ENCODE results near the gene MGAT4B.
"Not testable (repeated sequence)": the region's sequence is repeated elsewhere in the genome, so short reads cannot be mapped to it uniquely, and the experiment has no call there.

MGAT4B gene

GRCh38 chr5:179806250-179807048 lies at the start of gene MGAT4B:
MGAT4B (minus strand) TSS chr5:179806866; CDS start chr5:179806583, 283 bp downstream.
- DNase-seq, result peak; percentile 74

- no peak for DNase-seq
These were observed 47.7 kb upstream of the MGAT4B start for GRCh38 chr5:179854356-179854755.

GRCh38 chr5:179852993-179853547 lies 46.4 kb upstream of the MGAT4B start:
- no peak for DNase-seq

GRCh38 chr5:179841621-179842020 lies 35.0 kb upstream of the MGAT4B start:
- DNase-seq, result no peak

GRCh38 chr5:179840766-179841165 lies 34.1 kb upstream of the MGAT4B start:
- DNase-seq, result no peak

- DNase-seq, result no peak
These were observed 33.7 kb upstream of the MGAT4B start for GRCh38 chr5:179840321-179840720.

GRCh38 chr5:179839328-179840256 lies 32.9 kb upstream of the MGAT4B start:
- peak; percentile 46 for DNase-seq

- DNase-seq, result no peak
These were observed 30.7 kb upstream of the MGAT4B start for GRCh38 chr5:179837076-179838011.

GRCh38 chr5:179836225-179837019 lies 29.8 kb upstream of the MGAT4B start:
- DNase-seq, result peak; percentile 18

- DNase-seq, result not testable (repeated sequence)
These were observed 28.2 kb upstream of the MGAT4B start for GRCh38 chr5:179834871-179835270.

- no peak for DNase-seq
These were observed 27.5 kb upstream of the MGAT4B start for GRCh38 chr5:179834120-179834519.

- no peak for DNase-seq
These were observed 27.0 kb upstream of the MGAT4B start for GRCh38 chr5:179833709-179834070.

GRCh38 chr5:179833056-179833708 lies 26.5 kb upstream of the MGAT4B start:
- no peak for DNase-seq

- no peak for DNase-seq
These were observed 25.5 kb upstream of the MGAT4B start for GRCh38 chr5:179832039-179832745.

GRCh38 chr5:179830818-179831468 lies 24.3 kb upstream of the MGAT4B start:
- DNase-seq, result no peak

- no peak for DNase-seq
These were observed 23.2 kb upstream of the MGAT4B start for GRCh38 chr5:179829732-179830435.

- DNase-seq, result no peak
These were observed 22.2 kb upstream of the MGAT4B start for GRCh38 chr5:179828756-179829421.

- DNase-seq, result no peak
These were observed 21.0 kb upstream of the MGAT4B start for GRCh38 chr5:179827680-179828079.
